Measurements from ENCODE around the gene EDA. TPM values are rescaled to one million over a fixed set of nuclear protein-coding genes. Genes with fewer than 3 reads are reported as not detected.

EDA gene
- total RNA-seq, 2 donors from 2014 or later: 59.0 to 70.6 TPM

DNA sequence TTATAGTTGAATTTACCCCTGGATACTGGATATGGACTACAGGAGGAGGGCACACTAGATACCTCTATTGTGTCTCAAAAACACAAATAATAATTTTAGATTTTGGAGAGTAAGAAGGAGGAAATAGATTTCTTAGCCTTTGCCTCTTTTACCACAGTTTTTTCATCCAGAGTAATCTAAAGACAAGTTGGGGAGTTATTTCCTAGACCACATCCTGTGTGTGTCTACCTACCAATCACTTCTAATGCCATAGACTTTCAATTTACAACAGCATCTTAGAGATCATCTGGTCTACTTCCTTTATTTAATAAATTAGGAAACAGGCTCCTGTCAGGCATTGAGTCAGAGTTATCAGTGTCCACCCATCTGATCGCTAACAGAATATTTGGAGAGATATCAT, 191.5 kb downstream of the EDA start:
- DNase-seq: no peak
- H3K9ac ChIP-seq (ENCODE audit: extremely low read depth, low read length, poor library complexity, severe bottlenecking): no peak overlapping the region

DNA sequence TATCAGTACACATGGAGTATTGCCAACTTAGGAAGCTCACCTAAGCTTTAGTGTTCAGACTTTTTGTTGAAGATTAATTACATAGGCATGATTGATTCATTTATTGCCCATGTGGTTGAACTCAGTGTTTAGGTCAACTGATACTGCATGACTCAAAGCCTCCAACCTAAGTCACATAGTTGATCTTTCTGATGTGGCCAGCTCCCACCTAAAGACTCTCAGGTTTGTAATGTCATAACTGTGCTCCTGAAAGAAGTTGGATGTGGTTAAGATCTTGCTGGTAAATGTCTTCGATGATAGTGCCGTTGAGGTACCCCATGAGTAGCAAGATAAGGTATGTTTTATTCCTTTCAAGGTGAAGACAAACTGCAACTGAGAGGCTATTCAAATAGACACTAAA, 192.5 kb downstream of the EDA start:
- Mint-ChIP-seq H3K4me3 (no peak overlapping the region), H3K27ac (no peak overlapping the region), H3K27me3 (ENCODE audit: insufficient read depth) (no peaks in the 10 kb centered on the region), H3K9me3 (peaks cover 44% of the 10 kb centered on the region), H3K4me1 (no peaks in the 10 kb centered on the region), H3K36me3 (ENCODE audit: low read depth) (no peaks in the 10 kb centered on the region)
- Histone ChIP-seq H3K36me3 (ENCODE audit: control insufficient read depth, insufficient read depth, low read length) (no peaks in the 10 kb centered on the region), H3K27ac (ENCODE audit: low read depth, low read length) (no peak overlapping the region), H3K9ac (ENCODE audit: extremely low read depth, low read length, poor library complexity, severe bottlenecking) (no peak overlapping the region), H3K9me3 (ENCODE audit: control insufficient read depth, low read length) (no peaks in the 10 kb centered on the region), H3K4me3 (ENCODE audit: low read length) (no peak overlapping the region), H3K27me3 (ENCODE audit: control insufficient read depth, insufficient read depth, low read length, poor library complexity, severe bottlenecking) (no peaks in the 10 kb centered on the region), H3K4me1 (ENCODE audit: control insufficient read depth, insufficient read depth, low read length) (no peaks in the 10 kb centered on the region)
- TF ChIP-seq, protein P1, sequence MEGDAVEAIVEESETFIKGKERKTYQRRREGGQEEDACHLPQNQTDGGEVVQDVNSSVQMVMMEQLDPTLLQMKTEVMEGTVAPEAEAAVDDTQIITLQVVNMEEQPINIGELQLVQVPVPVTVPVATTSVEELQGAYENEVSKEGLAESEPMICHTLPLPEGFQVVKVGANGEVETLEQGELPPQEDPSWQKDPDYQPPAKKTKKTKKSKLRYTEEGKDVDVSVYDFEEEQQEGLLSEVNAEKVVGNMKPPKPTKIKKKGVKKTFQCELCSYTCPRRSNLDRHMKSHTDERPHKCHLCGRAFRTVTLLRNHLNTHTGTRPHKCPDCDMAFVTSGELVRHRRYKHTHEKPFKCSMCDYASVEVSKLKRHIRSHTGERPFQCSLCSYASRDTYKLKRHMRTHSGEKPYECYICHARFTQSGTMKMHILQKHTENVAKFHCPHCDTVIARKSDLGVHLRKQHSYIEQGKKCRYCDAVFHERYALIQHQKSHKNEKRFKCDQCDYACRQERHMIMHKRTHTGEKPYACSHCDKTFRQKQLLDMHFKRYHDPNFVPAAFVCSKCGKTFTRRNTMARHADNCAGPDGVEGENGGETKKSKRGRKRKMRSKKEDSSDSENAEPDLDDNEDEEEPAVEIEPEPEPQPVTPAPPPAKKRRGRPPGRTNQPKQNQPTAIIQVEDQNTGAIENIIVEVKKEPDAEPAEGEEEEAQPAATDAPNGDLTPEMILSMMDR (conservative IDR thresholded peaks at IDR 0.05): no peak
- 100% methylated on average over 2 of the region's 2 CpGs; no CpG with 5 or more reads in 1 of the 2 experiments for WGBS, 2 experiments (ENCODE audit: insufficient coverage in 1 of 2, insufficient read length in 1 of 2)
- no peak for DNase-seq

More for the DNA sequence above, 191.5 kb downstream of the EDA start:
- Mint-ChIP-seq H3K27ac (no peak overlapping the region), H3K9me3 (peaks cover 35% of the 10 kb centered on the region), H3K4me3 (no peak overlapping the region), H3K27me3 (ENCODE audit: insufficient read depth) (no peaks in the 10 kb centered on the region), H3K4me1 (no peaks in the 10 kb centered on the region), H3K36me3 (ENCODE audit: low read depth) (no peaks in the 10 kb centered on the region)
- 100% methylated on average over 1 of the region's 1 CpG; no CpG with 5 or more reads in 1 of the 2 experiments for WGBS, 2 experiments (ENCODE audit: insufficient coverage in 1 of 2, insufficient read length in 1 of 2)
- no peak overlapping the region for H3K4me3 ChIP-seq (ENCODE audit: low read length)
- no peaks in the 10 kb centered on the region for H3K27me3 ChIP-seq (ENCODE audit: control insufficient read depth, insufficient read depth, low read length, poor library complexity, severe bottlenecking)
- no peaks in the 10 kb centered on the region for H3K36me3 ChIP-seq (ENCODE audit: control insufficient read depth, insufficient read depth, low read length)
- TF ChIP-seq, protein P1 (conservative IDR thresholded peaks at IDR 0.05): no peak
- H3K4me1 ChIP-seq (ENCODE audit: control insufficient read depth, insufficient read depth, low read length): no peaks in the 10 kb centered on the region
- H3K27ac ChIP-seq (ENCODE audit: low read depth, low read length): no peak overlapping the region
- no peaks in the 10 kb centered on the region for H3K9me3 ChIP-seq (ENCODE audit: control insufficient read depth, low read length)

DNA sequence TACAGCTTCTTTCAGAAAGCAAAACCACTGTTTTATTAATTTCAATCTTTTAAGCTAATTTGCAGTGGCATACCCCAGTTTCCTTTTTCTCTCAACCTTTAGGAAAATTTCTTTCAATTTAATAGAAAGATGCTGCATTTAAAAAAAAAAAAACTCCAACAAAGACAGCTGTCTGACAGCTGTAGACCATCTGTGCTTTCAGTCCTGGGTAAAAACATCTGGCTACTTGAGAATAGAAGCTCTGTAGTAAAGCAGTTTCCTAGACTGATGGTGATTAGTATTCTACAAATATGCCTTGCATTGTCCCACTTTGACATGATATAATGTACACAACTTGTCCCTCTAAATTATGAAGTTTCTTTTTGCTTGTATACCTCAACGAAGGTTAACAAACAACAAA, 197.8 kb downstream of the EDA start:
- Mint-ChIP-seq H3K36me3 (ENCODE audit: low read depth) (peaks cover 5% of the 10 kb centered on the region), H3K9me3 (peaks cover 73% of the 10 kb centered on the region), H3K27ac (no peak overlapping the region), H3K4me1 (no peaks in the 10 kb centered on the region), H3K4me3 (no peak overlapping the region), H3K27me3 (ENCODE audit: insufficient read depth) (no peaks in the 10 kb centered on the region)
- TF ChIP-seq, protein P1 (conservative IDR thresholded peaks at IDR 0.05): no peak
- H3K4me3 ChIP-seq (ENCODE audit: low read length): no peak overlapping the region
- no peak for DNase-seq
- no peak overlapping the region for H3K9ac ChIP-seq (ENCODE audit: extremely low read depth, low read length, poor library complexity, severe bottlenecking)
- peaks cover 23% of the 10 kb centered on the region for H3K36me3 ChIP-seq (ENCODE audit: control insufficient read depth, insufficient read depth, low read length)
- no peaks in the 10 kb centered on the region for H3K9me3 ChIP-seq (ENCODE audit: control insufficient read depth, low read length)
- no peak overlapping the region for H3K27ac ChIP-seq (ENCODE audit: low read depth, low read length)
- no peaks in the 10 kb centered on the region for H3K27me3 ChIP-seq (ENCODE audit: control insufficient read depth, insufficient read depth, low read length, poor library complexity, severe bottlenecking)
- H3K4me1 ChIP-seq (ENCODE audit: control insufficient read depth, insufficient read depth, low read length): no peaks in the 10 kb centered on the region
- WGBS, 2 experiments (ENCODE audit: insufficient coverage in 1 of 2, insufficient read length in 1 of 2): 100% methylated on average over 1 of the region's 1 CpG; no CpG with 5 or more reads in 1 of the 2 experiments
